GM18951 (cell line): ENCODE measurements around the gene F5.

Experiments
- POLR2A ChIP-seq: IDR thresholded peaks from 4 replicates; pipeline ENCODE4 v1.6.1; 2011; ENCODE audit warnings: mild to moderate bottlenecking; ENCODE audit not compliant: insufficient read length, insufficient read depth; ENCODE audit errors: extremely low read depth
- in situ Hi-C: fragments of 300-500 bp; cut with MboI; formaldehyde crosslinking; loops from one replicate; pipeline ENCODE4 v1.12.0; 2022; ENCODE audit warnings: low sequenced_read_pairs, mixed read lengths, inconsistent platforms; ENCODE audit not compliant: unreplicated experiment

F5 gene

DNA sequence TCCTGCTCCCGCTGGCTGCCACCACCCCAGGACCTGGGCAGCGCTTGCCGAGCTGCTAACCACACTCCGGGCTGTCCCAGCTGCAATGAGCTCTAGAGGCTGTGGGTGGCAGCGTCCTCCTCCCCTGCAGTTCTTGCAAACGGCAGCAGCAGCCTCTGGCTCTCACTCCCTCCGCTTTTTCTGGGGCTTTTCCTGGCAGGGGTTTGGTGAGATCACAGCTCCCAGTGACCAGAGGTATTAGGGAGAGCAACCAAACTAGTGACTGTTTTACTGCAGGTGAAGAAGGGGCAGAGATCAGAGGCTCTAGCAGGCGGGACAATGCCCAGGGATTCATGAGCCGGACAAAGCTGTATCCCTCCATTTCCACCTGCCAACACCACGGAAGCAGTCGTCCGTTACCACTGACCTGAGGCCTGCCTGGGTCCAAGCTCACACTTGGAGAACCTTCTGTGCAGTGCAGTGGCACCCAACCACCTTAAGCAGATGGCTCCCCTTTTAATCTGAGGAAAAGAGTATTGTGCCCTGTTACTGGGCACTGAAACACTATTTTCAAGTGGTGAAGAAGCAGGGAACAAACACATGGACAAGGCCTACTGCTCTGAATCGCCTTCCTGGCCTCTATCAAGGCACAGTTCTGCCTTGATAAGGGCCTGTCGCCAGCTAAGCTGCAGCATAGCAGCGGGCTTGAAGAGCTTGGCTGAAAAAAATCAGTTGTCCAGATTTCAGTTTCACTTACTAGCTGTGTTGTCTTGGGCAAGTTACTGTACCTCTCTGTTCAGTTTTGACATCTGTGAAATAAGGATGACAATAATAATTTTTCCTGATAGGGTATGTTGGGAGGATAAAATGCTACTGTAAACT, at the start of gene F5:
F5 (minus strand) TSS at position 87 of the 861 bp plus-strand sequence. CDS start 95 bp downstream, outside the sequence.
- no peak for TF ChIP-seq POLR2A
- in situ Hi-C loops: no loop called here

DNA sequence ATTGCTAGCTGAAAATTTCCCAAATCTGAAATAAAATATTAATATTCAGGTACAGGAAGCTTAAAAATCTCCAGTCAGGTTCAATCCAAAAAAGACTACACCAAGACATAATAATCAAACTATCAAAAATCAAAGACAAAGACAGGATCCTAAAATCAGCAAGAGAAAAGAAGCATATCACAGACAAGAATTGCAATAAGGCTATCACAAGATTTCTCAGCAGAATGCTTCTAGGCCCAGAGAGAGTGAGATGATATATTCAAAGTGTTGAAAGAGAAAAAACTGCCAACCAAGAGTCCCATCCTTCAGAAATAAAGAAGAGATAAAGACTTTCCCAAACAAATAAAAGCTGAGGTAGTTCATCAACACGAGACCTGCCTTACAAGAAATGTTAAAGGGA, 48.6 kb upstream of the F5 start:
- in situ Hi-C loops: no loop called here
- TF ChIP-seq POLR2A: no peak

DNA sequence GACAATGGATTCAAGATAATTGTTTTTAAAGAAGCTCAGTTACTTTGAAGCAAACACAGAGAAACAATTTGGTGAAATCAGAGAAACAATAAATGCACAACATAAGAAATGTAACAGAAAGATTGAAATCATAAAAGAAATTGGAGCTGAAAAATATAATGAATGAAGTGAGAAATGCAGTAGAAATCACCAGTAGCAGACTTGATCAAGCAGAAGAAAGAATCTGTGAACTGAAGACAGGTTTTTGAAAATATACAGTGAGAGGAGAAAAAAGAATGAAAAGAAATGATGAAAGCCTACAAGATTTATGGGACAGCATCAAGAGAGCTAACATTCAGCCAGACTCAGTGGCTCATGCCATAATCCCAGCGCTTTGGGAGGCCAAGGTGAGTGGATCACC, 47.9 kb upstream of the F5 start:
- in situ Hi-C loops: no loop called here
- TF ChIP-seq POLR2A: no peak

DNA sequence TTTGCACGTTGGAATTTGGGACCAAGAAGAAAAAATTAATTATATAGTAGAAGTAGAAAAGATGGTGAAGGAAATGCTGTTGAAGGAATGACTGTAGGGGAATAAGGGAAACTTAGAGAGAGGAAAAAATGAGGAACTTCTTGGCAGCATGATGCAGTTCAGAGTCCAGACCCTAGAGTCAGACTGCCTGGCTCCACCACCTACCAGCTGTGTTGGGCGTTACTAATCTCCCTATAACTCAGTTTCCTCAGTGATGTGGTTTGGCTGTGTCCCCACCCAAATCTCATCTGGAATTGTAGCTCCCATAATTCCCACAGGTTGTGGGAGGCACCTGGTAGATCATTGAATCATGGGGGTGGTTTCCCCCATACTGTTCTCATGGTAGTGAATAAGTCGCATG, 45.0 kb upstream of the F5 start:
- in situ Hi-C loops: no loop called here
- no peak for TF ChIP-seq POLR2A

DNA sequence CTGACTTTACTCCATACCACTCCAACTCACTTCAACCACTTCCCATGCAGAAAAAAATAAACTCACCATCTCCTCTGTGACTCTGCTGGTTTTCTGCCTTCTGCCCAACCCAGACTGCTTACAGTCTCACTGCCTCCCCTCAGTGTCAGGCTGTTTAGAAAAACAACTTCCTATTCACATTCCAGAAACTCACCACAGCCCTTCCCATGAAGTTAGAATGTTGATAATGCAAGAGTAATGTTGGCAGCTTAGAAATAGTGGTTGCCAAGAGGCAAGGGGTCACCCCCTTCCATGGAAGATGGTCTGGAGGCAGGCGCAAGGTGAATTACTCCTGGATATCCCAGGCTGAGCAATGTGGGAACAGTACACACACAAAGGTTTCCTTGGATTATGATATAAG, 43.7 kb upstream of the F5 start, which contains the start of gene SELP:
SELP (minus strand) TSS at position 119 of the 400 bp plus-strand sequence; CDS start at position 69, 50 bp downstream.
- in situ Hi-C loops: no loop called here
- no peak for TF ChIP-seq POLR2A

DNA sequence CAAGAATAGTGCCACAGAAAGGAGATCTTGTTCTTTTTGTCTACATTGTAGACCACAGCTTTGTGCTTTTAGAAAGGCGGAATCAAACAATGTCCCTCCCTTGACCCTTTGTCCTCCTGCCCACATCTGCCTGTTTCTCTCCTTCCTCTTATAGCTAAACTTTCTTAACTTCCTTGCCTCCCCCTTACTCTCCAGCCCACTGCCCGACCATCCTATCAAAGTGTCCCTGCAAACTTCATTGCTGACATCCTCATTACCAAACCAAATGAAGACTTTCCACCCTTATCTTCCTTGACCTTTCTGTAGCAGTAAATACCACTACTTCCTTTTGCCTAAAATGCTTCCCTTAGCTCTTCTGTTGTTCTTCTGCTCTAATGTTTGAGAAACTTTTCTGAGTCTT, 38.6 kb upstream of the F5 start:
- no peak for TF ChIP-seq POLR2A

DNA sequence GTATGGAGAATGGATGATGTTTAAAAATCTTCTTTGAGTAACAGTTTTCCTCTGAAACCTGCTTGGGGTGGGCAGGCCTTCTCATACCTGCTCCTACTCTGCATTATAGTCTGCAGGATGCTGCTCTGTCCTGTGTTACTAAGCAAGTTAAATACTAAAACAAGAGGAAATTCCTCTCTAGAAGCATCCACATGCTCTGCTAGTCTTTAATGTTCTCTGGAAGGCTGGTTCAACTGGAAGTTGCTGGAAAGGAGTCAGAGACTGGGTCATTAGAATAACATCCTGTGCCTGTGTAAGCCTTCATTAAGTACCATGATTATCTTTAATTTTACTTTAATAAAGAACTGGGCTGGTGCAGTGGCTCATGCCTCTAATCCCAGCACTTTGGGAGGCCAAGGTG, 37.8 kb upstream of the F5 start:
- in situ Hi-C loops: no loop called here
- TF ChIP-seq POLR2A: no peak

More for the DNA sequence above, 38.6 kb upstream of the F5 start:
- in situ Hi-C loops: no loop called here

DNA sequence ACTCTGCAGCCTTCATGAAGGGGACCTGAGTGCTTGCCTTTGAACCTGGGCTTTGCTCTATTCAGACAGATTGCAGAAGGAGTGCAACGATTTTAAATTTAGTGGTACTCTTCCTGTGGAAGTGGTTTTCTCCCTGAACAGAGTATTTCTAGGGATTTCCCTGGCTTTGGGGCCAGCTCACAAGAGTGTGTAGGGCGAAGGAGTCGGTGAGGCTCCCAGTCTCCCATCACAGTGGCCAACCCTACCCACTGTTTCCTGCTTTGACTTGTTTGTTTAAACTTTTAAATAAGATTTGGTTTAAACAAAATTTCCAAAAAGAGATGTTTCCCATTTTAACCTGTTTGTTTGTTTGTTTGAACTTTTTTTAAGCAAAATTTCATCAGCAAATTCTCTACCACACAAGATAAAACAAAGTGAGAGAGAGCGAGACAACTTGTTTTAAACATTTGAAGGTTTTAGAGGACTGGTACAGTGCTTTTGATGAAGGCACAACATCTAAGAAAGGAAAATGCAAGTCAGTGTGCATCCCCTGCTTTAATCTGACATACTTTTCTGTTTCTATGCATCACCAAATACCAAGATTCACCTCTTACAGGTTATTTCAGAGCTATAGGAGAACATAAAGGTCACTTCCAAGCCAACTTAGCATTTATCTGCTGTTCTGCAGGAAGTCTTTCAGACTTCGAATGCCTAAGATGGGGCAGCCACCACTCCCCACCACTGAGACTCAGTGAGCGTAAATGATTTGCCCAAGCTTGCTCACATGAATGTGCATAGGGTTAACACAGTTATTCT, 37.0 kb upstream of the F5 start:
- TF ChIP-seq POLR2A: no peak
- in situ Hi-C loops: no loop called here

DNA sequence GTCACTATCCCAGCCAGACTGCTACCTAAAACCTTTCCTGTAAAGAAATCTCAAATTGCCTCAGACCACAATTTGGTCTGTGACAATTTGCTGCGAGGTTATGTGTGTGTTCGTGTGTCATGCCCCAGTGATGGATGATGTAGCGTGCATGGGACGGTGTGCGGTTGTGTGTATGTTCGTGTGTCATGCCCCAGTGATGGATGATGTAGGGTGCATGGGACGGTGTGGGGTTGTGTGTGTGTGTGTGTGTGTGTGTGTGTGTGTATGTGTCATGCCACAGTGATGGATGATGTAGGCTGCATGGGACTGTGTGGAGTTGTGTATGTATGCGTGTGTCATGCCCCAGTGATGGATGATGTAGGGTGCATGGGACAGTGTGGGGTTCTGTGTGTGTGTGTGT, 34.3 kb upstream of the F5 start:
- TF ChIP-seq POLR2A: no peak
- in situ Hi-C loops: no loop called here

DNA sequence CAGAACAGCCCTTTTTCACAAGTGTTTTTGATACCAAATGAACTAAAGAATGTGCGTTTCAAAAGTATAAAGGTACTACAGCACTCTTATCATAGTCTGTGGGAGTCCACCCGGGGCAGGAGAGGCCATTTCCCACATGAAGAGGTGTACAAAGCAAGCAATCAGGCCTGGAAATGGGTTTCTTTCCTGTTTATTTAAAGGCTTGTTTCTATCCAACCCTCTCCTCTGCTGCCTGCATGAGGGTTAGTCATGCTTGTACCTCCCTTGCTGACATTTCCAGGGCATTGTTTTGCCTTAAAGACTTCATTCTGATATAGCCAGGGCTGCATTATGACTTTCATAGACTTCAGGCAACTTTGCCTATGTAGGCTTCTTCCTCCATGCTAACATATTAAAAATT, 32.1 kb upstream of the F5 start:
- in situ Hi-C loops: no loop called here
- TF ChIP-seq POLR2A: no peak

DNA sequence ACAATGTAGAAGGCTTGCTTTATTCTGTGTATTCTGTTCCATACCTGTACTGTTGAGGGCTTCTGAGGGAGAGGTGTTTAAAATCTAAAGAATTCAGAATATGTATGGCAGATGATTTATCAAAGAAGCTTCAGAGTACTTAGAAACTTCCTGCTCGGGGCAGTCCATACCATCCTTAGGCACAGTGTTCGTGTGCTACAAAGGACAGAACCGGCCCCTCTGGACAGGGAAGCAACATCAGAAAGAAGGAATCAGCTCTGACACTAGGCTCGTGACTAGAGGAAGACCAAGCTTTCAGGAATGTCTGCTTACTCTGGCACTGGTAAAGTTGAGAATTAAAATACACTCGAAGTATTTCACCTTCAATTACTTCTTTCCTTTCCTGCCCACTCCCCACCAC, 29.5 kb upstream of the F5 start:
- in situ Hi-C loops: no loop called here

DNA sequence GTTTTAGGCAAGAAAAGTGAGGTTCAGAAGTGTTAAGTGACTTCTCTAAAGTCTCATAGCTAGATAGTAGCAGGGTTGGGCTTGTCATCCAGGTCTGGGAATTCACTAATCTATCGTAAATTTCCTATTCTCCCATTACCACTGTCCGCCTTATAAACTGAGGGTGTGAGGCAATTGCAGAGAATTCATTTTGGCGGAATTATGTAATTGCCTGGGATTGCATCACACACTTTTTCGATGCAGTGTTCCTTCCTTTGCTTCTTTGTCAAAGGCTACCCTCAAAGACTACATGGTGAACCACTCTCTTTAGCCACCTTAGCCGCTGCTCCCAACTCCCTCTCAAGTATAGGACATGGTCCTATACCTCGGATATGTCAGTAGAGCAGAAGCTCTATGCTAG, 24.6 kb upstream of the F5 start:
- in situ Hi-C loops: no loop called here
- no peak for TF ChIP-seq POLR2A

More for the DNA sequence above, 29.5 kb upstream of the F5 start:
- TF ChIP-seq POLR2A: no peak

DNA sequence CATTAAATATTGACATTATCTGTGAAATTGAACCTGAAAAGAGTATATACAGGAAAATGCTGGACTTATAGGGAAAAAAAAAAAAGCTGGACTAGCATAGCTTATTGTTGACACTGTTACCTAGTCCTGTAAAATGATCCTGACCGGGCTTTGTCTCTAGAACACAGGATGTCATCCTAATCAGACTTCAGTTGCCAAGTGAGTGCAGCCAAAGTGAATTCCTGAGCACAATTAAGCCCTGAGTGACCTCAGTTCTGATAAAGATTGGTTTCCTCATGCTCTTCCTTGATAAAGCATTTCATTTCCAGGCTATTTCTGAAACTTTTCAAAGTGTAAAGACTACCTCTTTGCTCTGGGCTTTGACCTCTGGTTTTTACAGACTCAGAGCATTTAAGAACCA, 23.8 kb upstream of the F5 start:
- in situ Hi-C loops: no loop called here

More for the DNA sequence above, 23.8 kb upstream of the F5 start:
- TF ChIP-seq POLR2A: no peak
